Measurements from ENCODE around the gene DNAJC7. TPM values are rescaled to one million over a fixed set of nuclear protein-coding genes. Genes with fewer than 3 reads are reported as not detected.

Gene DNAJC7
- total RNA-seq, 3 donors from 2014 or later = 80.6 to 108 (median 86.7) TPM

- H3K9me3 ChIP-seq = no peaks in the 10 kb centered on the region
- H3K4me1 ChIP-seq (ENCODE audit: low read depth) = peaks cover 5% of the 10 kb centered on the region
- intact Hi-C loops (cut with DNase I, micrococcal nuclease) = no loop called here
- ATAC-seq (no peak), DNase-seq (peak in 1 of 3 donors; percentile 5)
- no peak for TF ChIP-seq CTCF (IDR thresholded peaks at IDR 0.05)
- no peak overlapping the region for H3K4me3 ChIP-seq
- no peaks in the 10 kb centered on the region for H3K36me3 ChIP-seq (ENCODE audit: low read depth)
These were observed 35.0 kb downstream of the DNAJC7 start for GRCh38 chr17:41982026-41982760.

- Histone ChIP-seq H3K4me1 (ENCODE audit: low read depth) (peaks cover 5% of the 10 kb centered on the region), H3K36me3 (ENCODE audit: low read depth) (no peaks in the 10 kb centered on the region), H3K9me3 (no peaks in the 10 kb centered on the region), H3K4me3 (no peak overlapping the region)
- intact Hi-C loops (cut with DNase I, micrococcal nuclease) = no loop called here
- TF ChIP-seq CTCF (IDR thresholded peaks at IDR 0.05) = no peak
- no peak for ATAC-seq
- DNase-seq = peak in 1 of 3 donors; percentile 19
These were observed 39.2 kb downstream of the DNAJC7 start for GRCh38 chr17:41977991-41978390.

GRCh38 chr17:41976142-41976768 lies 41.0 kb downstream of the DNAJC7 start:
- TF ChIP-seq CTCF (IDR thresholded peaks at IDR 0.05) = no peak
- peak in 1 of 3 donors; percentile 50 for DNase-seq

GRCh38 chr17:41975099-41976083 lies 41.8 kb downstream of the DNAJC7 start:
- Histone ChIP-seq H3K36me3 (ENCODE audit: low read depth) (no peaks in the 10 kb centered on the region), H3K9me3 (no peaks in the 10 kb centered on the region), H3K4me1 (ENCODE audit: low read depth) (peaks cover 5% of the 10 kb centered on the region), H3K4me3 (no peak overlapping the region)
- DNase-seq (peak in 1 of 3 donors; percentile 34), ATAC-seq (no peak)
- intact Hi-C loops (cut with DNase I, micrococcal nuclease) = no loop called here
- TF ChIP-seq CTCF (IDR thresholded peaks at IDR 0.05) = no peak

More at GRCh38 chr17:41976142-41976768, 41.0 kb downstream of the DNAJC7 start:
- no peaks in the 10 kb centered on the region for H3K9me3 ChIP-seq
- peaks cover 5% of the 10 kb centered on the region for H3K4me1 ChIP-seq (ENCODE audit: low read depth)
- no peaks in the 10 kb centered on the region for H3K36me3 ChIP-seq (ENCODE audit: low read depth)
- H3K4me3 ChIP-seq = no peak overlapping the region
- ATAC-seq = no peak
- intact Hi-C loops (cut with DNase I, micrococcal nuclease) = no loop called here

GRCh38 chr17:41974658-41975057 lies 42.6 kb downstream of the DNAJC7 start:
- intact Hi-C loops (cut with DNase I, micrococcal nuclease) = no loop called here

More at GRCh38 chr17:41974658-41975057, 42.6 kb downstream of the DNAJC7 start:
- Histone ChIP-seq H3K4me1 (ENCODE audit: low read depth) (peaks cover 5% of the 10 kb centered on the region), H3K36me3 (ENCODE audit: low read depth) (no peaks in the 10 kb centered on the region), H3K4me3 (no peak overlapping the region), H3K9me3 (no peaks in the 10 kb centered on the region)
- DNase-seq = peak in 1 of 3 donors; percentile 29
- TF ChIP-seq CTCF (IDR thresholded peaks at IDR 0.05) = no peak
- ATAC-seq = no peak

Data from mucosa of descending colon (tissue), 3 donors.